ENCODE measurements around the gene CAV2. TPM values are rescaled to one million over a fixed set of nuclear protein-coding genes. Genes with fewer than 3 reads are reported as not detected.

The CAV2 gene
- total RNA-seq, 1 experiment from 2014 or later = 171 TPM

GRCh38 chr7:116554436-116554835, 54.9 kb downstream of the CAV2 start:
- H3K9me3 Mint-ChIP-seq (ENCODE audit: unreplicated experiment) = no peaks in the 10 kb centered on the region
- peak overlapping the region; percentile 64 for H3K27ac Mint-ChIP-seq (ENCODE audit: low read depth, unreplicated experiment)
- peaks cover 39% of the 10 kb centered on the region for H3K4me1 Mint-ChIP-seq (ENCODE audit: insufficient read depth, unreplicated experiment)
- H3K36me3 Mint-ChIP-seq (ENCODE audit: insufficient read depth, unreplicated experiment) = peaks cover 76% of the 10 kb centered on the region
- DNase-seq (ENCODE audit: unreplicated experiment) = no peak
- no peak overlapping the region for H3K4me3 Mint-ChIP-seq (ENCODE audit: unreplicated experiment)
- no TSS peak for BruUV-seq (replicated peaks)
- no peak for TF ChIP-seq CTCF (IDR thresholded peaks at IDR 0.05; ENCODE audit: unreplicated experiment)
- POLR2A ChIA-PET = interaction anchor here (0.9 to 1.8 kb wide), 5 partner anchors 8 to 29 kb away, joined by 3 to 6 read pairs (median 4); partner anchors contain the start of gene CAV1
- intact Hi-C loops (cut with micrococcal nuclease) = no loop called here
- CTCF ChIA-PET = interaction anchor here (1.2 kb wide), 1 partner anchor 37 kb away, joined by 8 read pairs; no protein-coding TSS in a partner anchor
- no peaks in the 10 kb centered on the region for H3K27me3 Mint-ChIP-seq (ENCODE audit: insufficient read depth, unreplicated experiment)

- no peak for DNase-seq (ENCODE audit: unreplicated experiment)
- intact Hi-C loops (cut with micrococcal nuclease) = no loop called here
- CTCF ChIA-PET = interaction anchor here (1.2 kb wide), 1 partner anchor 36 kb away, joined by 8 read pairs; no protein-coding TSS in a partner anchor
- Mint-ChIP-seq H3K4me1 (ENCODE audit: insufficient read depth, unreplicated experiment) (peaks cover 39% of the 10 kb centered on the region), H3K9me3 (ENCODE audit: unreplicated experiment) (no peaks in the 10 kb centered on the region), H3K36me3 (ENCODE audit: insufficient read depth, unreplicated experiment) (peaks cover 77% of the 10 kb centered on the region), H3K27me3 (ENCODE audit: insufficient read depth, unreplicated experiment) (no peaks in the 10 kb centered on the region), H3K27ac (ENCODE audit: low read depth, unreplicated experiment) (peak overlapping the region; percentile 64), H3K4me3 (ENCODE audit: unreplicated experiment) (no peak overlapping the region)
- BruUV-seq (replicated peaks) = no TSS peak
- TF ChIP-seq CTCF (IDR thresholded peaks at IDR 0.05; ENCODE audit: unreplicated experiment) = no peak
- POLR2A ChIA-PET = interaction anchor here (1.1 to 1.8 kb wide), 2 partner anchors 11 to 29 kb away, joined by 4 to 6 read pairs; no protein-coding TSS in a partner anchor
These were observed 55.4 kb downstream of the CAV2 start for GRCh38 chr7:116554911-116555310.

- Mint-ChIP-seq H3K9me3 (ENCODE audit: unreplicated experiment) (peaks cover 8% of the 10 kb centered on the region), H3K27ac (ENCODE audit: low read depth, unreplicated experiment) (no peak overlapping the region), H3K27me3 (ENCODE audit: insufficient read depth, unreplicated experiment) (no peaks in the 10 kb centered on the region), H3K4me3 (ENCODE audit: unreplicated experiment) (no peak overlapping the region), H3K36me3 (ENCODE audit: insufficient read depth, unreplicated experiment) (peaks cover 82% of the 10 kb centered on the region), H3K4me1 (ENCODE audit: insufficient read depth, unreplicated experiment) (peaks cover 43% of the 10 kb centered on the region)
- no peak for DNase-seq (ENCODE audit: unreplicated experiment)
- ChIA-PET POLR2A (interaction anchor here (0.6 to 1.4 kb wide), 3 partner anchors 9 to 32 kb away, joined by 3 to 4 read pairs (median 3); no protein-coding TSS in a partner anchor), CTCF (interaction anchor here (0.7 to 0.8 kb wide), 3 partner anchors 16 to 119 kb away, joined by 3 read pairs; no protein-coding TSS in a partner anchor)
- BruUV-seq (replicated peaks) = no TSS peak
- TF ChIP-seq CTCF (IDR thresholded peaks at IDR 0.05; ENCODE audit: unreplicated experiment) = no peak
- intact Hi-C loops (cut with micrococcal nuclease) = no loop called here
These were observed 57.6 kb downstream of the CAV2 start for GRCh38 chr7:116557066-116557585.

- CTCF ChIA-PET = interaction anchor here (0.6 to 0.8 kb wide), 4 partner anchors 12 to 120 kb away, joined by 3 read pairs; no protein-coding TSS in a partner anchor
- Mint-ChIP-seq H3K4me3 (ENCODE audit: unreplicated experiment) (no peak overlapping the region), H3K27me3 (ENCODE audit: insufficient read depth, unreplicated experiment) (no peaks in the 10 kb centered on the region), H3K9me3 (ENCODE audit: unreplicated experiment) (peaks cover 9% of the 10 kb centered on the region), H3K36me3 (ENCODE audit: insufficient read depth, unreplicated experiment) (peaks cover 80% of the 10 kb centered on the region), H3K27ac (ENCODE audit: low read depth, unreplicated experiment) (no peak overlapping the region), H3K4me1 (ENCODE audit: insufficient read depth, unreplicated experiment) (peaks cover 37% of the 10 kb centered on the region)
- no peak for DNase-seq (ENCODE audit: unreplicated experiment)
- intact Hi-C loops (cut with micrococcal nuclease) = no loop called here
- BruUV-seq (replicated peaks) = no TSS peak
- TF ChIP-seq CTCF (IDR thresholded peaks at IDR 0.05; ENCODE audit: unreplicated experiment) = no peak
- POLR2A ChIA-PET = interaction anchor here (0.8 to 1.4 kb wide), 3 partner anchors 8 to 22 kb away, joined by 3 to 4 read pairs (median 3); no protein-coding TSS in a partner anchor
These were observed 58.4 kb downstream of the CAV2 start for GRCh38 chr7:116557901-116558300.

Other genes with a start within 250 kb of the CAV2 start
- gene CAV1, start 25.3 kb downstream of the CAV2 start, total RNA-seq (2022) = 225 and 267 TPM in 2 replicates
- 129 and 154 TPM in 2 replicates for gene MET, start 172.5 kb downstream of the CAV2 start, total RNA-seq (2022)